Neural progenitor cell (in vitro differentiated cells): ENCODE measurements around the gene TCFL5.

ENCODE experiments used
- EZH2 ChIP-seq: fragments of 200-600 bp; sonication (generic); IDR thresholded peaks from 2 replicates; pipeline ENCODE4 v1.6.1; 2017; ENCODE audit warnings: antibody characterized with exemption, mild to moderate bottlenecking, moderate library complexity
- TF ChIP-seq, protein P1 (sequence below): fragments of 200-600 bp; sonication (generic); IDR thresholded peaks from 2 replicates; pipeline ENCODE4 v1.5.1; 2017; ENCODE audit warnings: antibody characterized with exemption, mild to moderate bottlenecking

DNA sequence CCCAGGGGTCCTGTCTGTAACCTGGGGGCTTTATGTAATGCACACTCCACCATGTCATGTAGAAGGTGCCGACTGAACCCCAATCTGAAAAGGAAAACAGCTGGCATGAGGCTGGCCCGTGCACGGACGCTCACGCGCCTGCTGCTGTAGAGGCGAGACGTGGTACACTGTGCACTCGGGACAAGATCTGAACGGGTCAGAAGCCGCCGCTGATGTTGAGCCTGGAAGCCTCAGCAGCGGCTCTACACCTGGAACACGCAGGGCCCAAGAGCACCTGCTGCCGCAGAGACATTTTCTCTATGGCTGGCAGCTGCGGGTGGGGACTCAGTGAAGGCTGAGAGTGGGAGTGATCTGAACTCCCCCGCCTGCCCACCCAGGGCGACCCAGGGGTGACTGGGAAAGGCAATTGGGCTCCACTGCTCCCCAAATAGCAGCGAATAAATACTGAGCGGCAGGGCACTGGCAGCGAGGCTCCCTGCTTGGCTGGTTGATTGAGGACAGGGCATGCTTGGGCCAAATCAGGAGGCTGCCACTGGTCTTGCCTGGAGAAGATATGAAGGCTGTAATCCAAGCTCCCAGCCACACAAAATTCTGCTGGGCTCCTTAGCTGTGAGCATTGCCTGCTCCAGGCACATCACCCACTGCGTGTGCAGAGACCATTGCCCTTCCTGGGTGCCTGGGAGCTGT lies 59.5 kb downstream of the TCFL5 start:
- TF ChIP-seq, protein P1, sequence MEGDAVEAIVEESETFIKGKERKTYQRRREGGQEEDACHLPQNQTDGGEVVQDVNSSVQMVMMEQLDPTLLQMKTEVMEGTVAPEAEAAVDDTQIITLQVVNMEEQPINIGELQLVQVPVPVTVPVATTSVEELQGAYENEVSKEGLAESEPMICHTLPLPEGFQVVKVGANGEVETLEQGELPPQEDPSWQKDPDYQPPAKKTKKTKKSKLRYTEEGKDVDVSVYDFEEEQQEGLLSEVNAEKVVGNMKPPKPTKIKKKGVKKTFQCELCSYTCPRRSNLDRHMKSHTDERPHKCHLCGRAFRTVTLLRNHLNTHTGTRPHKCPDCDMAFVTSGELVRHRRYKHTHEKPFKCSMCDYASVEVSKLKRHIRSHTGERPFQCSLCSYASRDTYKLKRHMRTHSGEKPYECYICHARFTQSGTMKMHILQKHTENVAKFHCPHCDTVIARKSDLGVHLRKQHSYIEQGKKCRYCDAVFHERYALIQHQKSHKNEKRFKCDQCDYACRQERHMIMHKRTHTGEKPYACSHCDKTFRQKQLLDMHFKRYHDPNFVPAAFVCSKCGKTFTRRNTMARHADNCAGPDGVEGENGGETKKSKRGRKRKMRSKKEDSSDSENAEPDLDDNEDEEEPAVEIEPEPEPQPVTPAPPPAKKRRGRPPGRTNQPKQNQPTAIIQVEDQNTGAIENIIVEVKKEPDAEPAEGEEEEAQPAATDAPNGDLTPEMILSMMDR, result no peak
- TF ChIP-seq EZH2, result no peak
